HepG2 (cell line): ENCODE measurements around the gene ACTR1A. TPM values are rescaled to one million over a fixed set of nuclear protein-coding genes. Genes with fewer than 3 reads are reported as not detected.

Experiments
- ATAC-seq: fragments of 200-7000 bp; cut with Tn5 transposase; 3 replicates; pipeline ENCODE4 v1.9.1; 2020; ENCODE audit warnings: mild to moderate bottlenecking, moderate library complexity
- BruUV-seq: library from RNA; stranded (reverse); fragments of 400-500 nt; replicated peaks from 2 replicates; lab custom pipeline; 2021; lab: Mats Ljungman, UMichigan
- CTCF ChIA-PET: fragments of 300-600 bp; formaldehyde crosslinking; extraction: SDS; loops from one replicate; lab custom pipeline; 2021; ENCODE audit warnings: low total read pairs, inconsistent platforms, low intra/inter-chr PET ratio; lab: Yijun Ruan, JAX
- POLR2A ChIA-PET: fragments of 350-600 bp; sonication (Branson Sonifier 250); formaldehyde crosslinking; loops from one replicate; lab custom pipeline; 2020; ENCODE audit warnings: antibody characterized with exemption, inconsistent platforms; lab: Yijun Ruan, JAX
- DNase-seq: peaks from one replicate; pipeline ENCODE4 v3.0.0-alpha.2; 2015; ENCODE audit warnings: low spot score
- FAIRE-seq: peaks from 3 replicates; lab custom pipeline; 2011; peaks lifted over from hg19 to GRCh38; lab: Jason Lieb, UNC
- H2AFZ ChIP-seq: one replicate; pipeline ENCODE4 v1.6.1; 2011; ENCODE audit warnings: low read length, inconsistent platforms
- H3K27ac ChIP-seq: fragments of 300-600 bp; 3 replicates; pipeline ENCODE4 v1.8.0; 2011; ENCODE audit warnings: mixed run types, mild to moderate bottlenecking, mixed read lengths, low read length, inconsistent platforms; ENCODE audit not compliant: insufficient read depth; ENCODE audit errors: extremely low read length
- H3K27me3 ChIP-seq, 2 experiments: fragments of 200-600 bp in 1 of 2; 2 replicates in 1 of 2; 3 replicates in 1 of 2; pipeline versions ENCODE4 v1.6.0 to v1.8.0; 2011; ENCODE audit warnings: low read length in 2 of 2, mild to moderate bottlenecking in 2 of 2, moderate library complexity in 2 of 2, inconsistent platforms in 1 of 2; ENCODE audit not compliant: insufficient read depth in 2 of 2, control insufficient read depth in 1 of 2
- H3K36me3 ChIP-seq, 2 experiments: fragments of 200-600 bp in 1 of 2; replicated peaks in 1 of 2; 2 replicates in 1 of 2; 3 replicates in 1 of 2; pipeline versions ENCODE4 v1.5.1 to v1.8.0; 2011; ENCODE audit warnings: low read length in 2 of 2, inconsistent platforms in 1 of 2; ENCODE audit not compliant: insufficient read depth in 2 of 2, control insufficient read depth in 1 of 2
- H3K4me1 ChIP-seq: 2 replicates; pipeline ENCODE4 v1.5.1; 2012; ENCODE audit warnings: low read length, inconsistent platforms; ENCODE audit not compliant: insufficient read depth
- H3K4me2 ChIP-seq: 2 replicates; pipeline ENCODE4 v1.6.0; 2011; ENCODE audit warnings: low read depth, low read length, inconsistent platforms
- H3K4me3 ChIP-seq, 3 experiments: fragments of 200-600 bp in 1 of 3; sonication (generic), shearing (Covaris generic) in 1 of 3; replicated peaks in 1 of 3; 2 replicates each; pipeline ENCODE4 v1.5.1; 2011 to 2016; ENCODE audit warnings: low read length in 3 of 3, inconsistent platforms in 2 of 3, low read depth in 2 of 3, mild to moderate bottlenecking in 2 of 3, control low read depth in 1 of 3, mixed read lengths in 1 of 3; ENCODE audit not compliant: insufficient read depth in 1 of 3
- H3K79me2 ChIP-seq: one replicate; pipeline ENCODE4 v1.6.1; 2011; ENCODE audit warnings: low read length, inconsistent platforms; ENCODE audit not compliant: insufficient read depth
- H3K9ac ChIP-seq: 2 replicates; pipeline ENCODE4 v1.6.0; 2011; ENCODE audit warnings: mild to moderate bottlenecking, low read depth, low read length, inconsistent platforms; ENCODE audit not compliant: insufficient read depth
- H3K9me3 ChIP-seq: 2 replicates; pipeline ENCODE4 v1.5.1; 2012; ENCODE audit warnings: mild to moderate bottlenecking, low read length
- H4K20me1 ChIP-seq: 2 replicates; pipeline ENCODE4 v1.6.0; 2011; ENCODE audit warnings: inconsistent platforms, mild to moderate bottlenecking, low read length, moderate library complexity; ENCODE audit not compliant: insufficient read depth
- ATF3 ChIP-seq: sonication (generic); formaldehyde crosslinking; IDR thresholded peaks from 2 replicates; pipeline ENCODE4 v1.4.0; 2020; ENCODE audit warnings: missing genetic modification reagents
- HINFP ChIP-seq: sonication (generic); formaldehyde crosslinking; IDR thresholded peaks from 2 replicates; pipeline ENCODE4 v1.4.0; 2020; ENCODE audit warnings: low read depth, mild to moderate bottlenecking, missing genetic modification reagents
- KLF11 ChIP-seq: IDR thresholded peaks from 2 replicates; pipeline ENCODE4 v1.6.1; 2016; ENCODE audit warnings: missing compliant biosample characterization
- MEIS1 ChIP-seq: sonication (generic); formaldehyde crosslinking; IDR thresholded peaks from 2 replicates; pipeline ENCODE4 v1.9.0; 2021; ENCODE audit warnings: mild to moderate bottlenecking, missing genetic modification reagents, moderate library complexity, borderline replicate concordance
- MTA1 ChIP-seq: sonication (generic); formaldehyde crosslinking; IDR thresholded peaks from 2 replicates; pipeline ENCODE4 v1.4.0; 2020; ENCODE audit warnings: missing genetic modification reagents, mild to moderate bottlenecking, borderline replicate concordance
- ZNF260 ChIP-seq: sonication (generic); formaldehyde crosslinking; IDR thresholded peaks from 2 replicates; pipeline ENCODE4 v1.4.0; 2020; ENCODE audit warnings: missing genetic modification reagents, low read depth, mild to moderate bottlenecking, borderline replicate concordance
- WGBS: methylation state at CpG from one replicate; pipeline ENCODE4 v1.1.6; 2017; ENCODE audit warnings: low lambda C conversion rate; 5-methylcytosine and 5-hydroxymethylcytosine counted together
- in situ Hi-C: cut with HindIII; loops from 2 replicates; pipeline ENCODE4 v1.10.0; 2017; ENCODE audit warnings: low pct_unique_long_range_greater_than_20kb; ENCODE audit not compliant: extremely low pct_ligation_motif_present
- intact Hi-C: fragments of 100-400 bp; cut with micrococcal nuclease; formaldehyde crosslinking; loops from one replicate; pipeline ENCODE4 v1.10.0; 2022; ENCODE audit not compliant: unreplicated experiment
- polyA plus RNA-seq, 8 experiments: library from polyadenylated mRNA; depleted of rRNA in 3 of 8; stranded (reverse) in 7 of 8; unstranded in 1 of 8; fragments of >200 nt; fragmentation: Illumina TruSeq in 4 of 8; extraction: Trizol in 4 of 8; gene quantifications; 2 replicates each; pipeline versions ENCODE4 v1.2.1 to v1.2.3, GENCODE V29; 2011 to 2016; ENCODE audit warnings: low read depth in 4 of 8, missing spikeins in 1 of 8, mixed read lengths in 1 of 8; ENCODE audit not compliant: insufficient read depth in 1 of 8
- total RNA-seq, 5 experiments: library from RNA; depleted of rRNA; stranded (reverse); fragments of >200 nt; fragmentation: Illumina TruSeq; extraction: Trizol; gene quantifications; 2 replicates each; pipeline ENCODE4 v1.2.3, GENCODE V29; 2016; ENCODE audit warnings: low read depth in 1 of 5

The ACTR1A gene
- total and polyA plus RNA-seq, 2 of the 13 experiments (the other 11 are each of a cell fraction or from before 2014, with no cell fraction given): 59.6 to 62.8 TPM

GRCh38 chr10:102519246-102519825, 16.8 kb upstream of the ACTR1A start:
- Histone ChIP-seq H3K4me1 (peaks cover 8% of the 10 kb centered on the region; the same call in 1 of the 2 replicates), H2AFZ (no peak overlapping the region), H3K4me3 (no peak overlapping the region), H4K20me1 (no peaks in the 10 kb centered on the region), H3K27ac (no peak overlapping the region), H3K27me3 (no peaks in the 10 kb centered on the region), H3K9me3 (no peaks in the 10 kb centered on the region), H3K4me2 (no peak overlapping the region), H3K36me3 (peaks cover 5 to 14% of the 10 kb centered on the region in 2 experiments), H3K9ac (no peak overlapping the region), H3K79me2 (no peaks in the 10 kb centered on the region)
- ATAC-seq (no peak), DNase-seq (no peak), FAIRE-seq (no peak)
- 96% methylated on average over 12 of the region's 12 CpGs for WGBS
- in situ Hi-C loops (no loop called here), intact Hi-C loops (no loop called here)
- ChIA-PET CTCF (no interaction called here), POLR2A (interaction anchor here (0.7 kb wide), 1 partner anchor 9 kb away, joined by 3 read pairs; no protein-coding TSS in a partner anchor)
- TF ChIP-seq HINFP (CRISPR knock-in tag) (no peak), MEIS1 (no peak), KLF11 (no peak), ATF3 (CRISPR knock-in tag) (no peak), MTA1 (CRISPR knock-in tag) (no peak), ZNF260 (CRISPR knock-in tag) (no peak)
- no TSS peak for BruUV-seq
